ENCODE data around the gene CDY2B. TPM values are rescaled to one million over a fixed set of nuclear protein-coding genes. Genes with fewer than 3 reads are reported as not detected.
"Not testable (repeated sequence)": the region's sequence is repeated elsewhere in the genome, so short reads cannot be mapped to it uniquely, and the experiment has no call there.

The CDY2B gene
- total RNA-seq, 1 donor from 2014 or later: not detected

DNA sequence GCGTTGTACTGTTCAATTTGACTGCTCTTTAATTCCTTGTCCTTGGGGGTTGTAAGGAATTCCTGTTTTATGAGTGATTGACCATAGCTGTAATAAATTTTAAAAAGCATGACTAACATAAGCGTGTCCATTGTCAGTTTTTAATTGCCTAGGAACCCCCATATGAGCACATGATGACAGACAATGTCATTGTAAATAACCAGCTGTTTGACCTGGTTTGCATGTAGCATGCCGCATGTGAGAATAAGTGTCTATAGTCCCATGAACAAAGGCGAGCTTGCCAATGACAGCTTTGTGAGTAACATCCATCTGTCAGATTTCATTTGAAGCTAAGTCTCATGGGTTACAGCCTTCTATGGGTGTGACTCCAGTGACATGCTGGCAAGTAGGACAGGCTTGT is 30.9 kb downstream of the CDY2B start:
- H3K9me3 Mint-ChIP-seq (ENCODE audit: unreplicated experiment); H3K4me3 Mint-ChIP-seq (ENCODE audit: unreplicated experiment); H3K4me1 Mint-ChIP-seq (ENCODE audit: unreplicated experiment); H3K27ac Mint-ChIP-seq (ENCODE audit: unreplicated experiment); H3K27me3 Mint-ChIP-seq (ENCODE audit: unreplicated experiment); H3K36me3 Mint-ChIP-seq (ENCODE audit: unreplicated experiment); DNase-seq (ENCODE audit: extremely low spot score, unreplicated experiment): not testable (repeated sequence)

GRCh38 chrY:17832149-17832548 is 47.9 kb downstream of the CDY2B start:
- not testable (repeated sequence) for H3K36me3 Mint-ChIP-seq (ENCODE audit: unreplicated experiment); H3K4me3 Mint-ChIP-seq (ENCODE audit: unreplicated experiment); H3K27me3 Mint-ChIP-seq (ENCODE audit: unreplicated experiment); H3K4me1 Mint-ChIP-seq (ENCODE audit: unreplicated experiment); H3K9me3 Mint-ChIP-seq (ENCODE audit: unreplicated experiment); DNase-seq (ENCODE audit: extremely low spot score, unreplicated experiment); H3K27ac Mint-ChIP-seq (ENCODE audit: unreplicated experiment)

Other genes starting within 250 kb of the CDY2B start
- gene CDY2A, start 145.6 kb upstream of the CDY2B start, total RNA-seq: not detected in 2 replicates

Measured in osteocyte (in vitro differentiated cells).